ENCODE results near the gene SDS. TPM values are rescaled to one million over a fixed set of nuclear protein-coding genes. Genes with fewer than 3 reads are reported as not detected.

SDS gene
- total RNA-seq, 1 experiment from 2014 or later = not detected

- ChIA-PET RAD21 (ENCODE audit: low non-redundant PET in 1 of 2, low total read pairs in 2 of 2, uncharacterized antibody in 2 of 2, unreplicated experiment in 2 of 2) (no interaction called here), CTCF (no interaction called here), POLR2A (no interaction called here)
- Histone ChIP-seq H3K9ac (ENCODE audit: low read length) (no peak overlapping the region), H3K4me1 (ENCODE audit: control insufficient read depth in 1 of 2, insufficient read depth in 2 of 2, low read length in 2 of 2) (no peaks in the 10 kb centered on the region), H4K20me1 (ENCODE audit: insufficient read depth) (no peaks in the 10 kb centered on the region), H3K79me2 (ENCODE audit: insufficient read depth, low read length) (no peaks in the 10 kb centered on the region), H3K36me3 (ENCODE audit: control insufficient read depth in 1 of 2, insufficient read depth in 2 of 2, low read length in 2 of 2) (peaks cover 4 to 5% of the 10 kb centered on the region in 2 experiments; a peak in 3 of 4 replicates), H3K4me2 (ENCODE audit: low read length) (no peak overlapping the region), H3K9me2 (ENCODE audit: insufficient read depth) (no peaks in the 10 kb centered on the region), H3K4me3 (replicated peaks in 1 of 2; ENCODE audit: low read depth in 1 of 2, low read length in 2 of 2) (no peak overlapping the region), H2AFZ (ENCODE audit: low read depth, low read length, poor library complexity, severe bottlenecking) (no peak overlapping the region), H3K9me3 (ENCODE audit: control insufficient read depth in 1 of 2, insufficient read depth in 1 of 2, low read depth in 1 of 2, low read length in 2 of 2) (no peaks in the 10 kb centered on the region), H3K27ac (ENCODE audit: low read depth, low read length) (no peak overlapping the region), H3K27me3 (ENCODE audit: insufficient read depth, low read length) (no peaks in the 10 kb centered on the region)
- no TSS peak for BruUV-seq (replicated peaks)
- DNase-seq (ENCODE audit: low read depth, low spot score) (no peak), ATAC-seq (no peak)
- intact Hi-C loops (cut with micrococcal nuclease) = no loop called here
- no peak for TF ChIP-seq POLR2A (IDR thresholded peaks at IDR 0.05; ENCODE audit: borderline replicate concordance, extremely low read depth, insufficient read depth, insufficient read length)
Measured at GRCh38 chr12:113388351-113388750, 15.3 kb downstream of the SDS start.

GRCh38 chr12:113387631-113388030 is 16.1 kb downstream of the SDS start:
- DNase-seq (ENCODE audit: low read depth, low spot score) (no peak), ATAC-seq (no peak)
- intact Hi-C loops (cut with micrococcal nuclease) = no loop called here
- Histone ChIP-seq H3K27me3 (ENCODE audit: insufficient read depth, low read length) (no peaks in the 10 kb centered on the region), H3K79me2 (ENCODE audit: insufficient read depth, low read length) (no peaks in the 10 kb centered on the region), H2AFZ (ENCODE audit: low read depth, low read length, poor library complexity, severe bottlenecking) (no peak overlapping the region), H3K36me3 (ENCODE audit: control insufficient read depth in 1 of 2, insufficient read depth in 2 of 2, low read length in 2 of 2) (peaks cover 4 to 5% of the 10 kb centered on the region in 2 experiments; a peak in 3 of 4 replicates), H3K4me3 (replicated peaks in 1 of 2; ENCODE audit: low read depth in 1 of 2, low read length in 2 of 2) (no peak overlapping the region), H4K20me1 (ENCODE audit: insufficient read depth) (no peaks in the 10 kb centered on the region), H3K9me2 (ENCODE audit: insufficient read depth) (no peaks in the 10 kb centered on the region), H3K9me3 (ENCODE audit: control insufficient read depth in 1 of 2, insufficient read depth in 1 of 2, low read depth in 1 of 2, low read length in 2 of 2) (no peaks in the 10 kb centered on the region), H3K27ac (ENCODE audit: low read depth, low read length) (no peak overlapping the region), H3K4me2 (ENCODE audit: low read length) (no peak overlapping the region), H3K4me1 (ENCODE audit: control insufficient read depth in 1 of 2, insufficient read depth in 2 of 2, low read length in 2 of 2) (no peaks in the 10 kb centered on the region), H3K9ac (ENCODE audit: low read length) (no peak overlapping the region)
- TF ChIP-seq SRF (IDR thresholded peaks at IDR 0.05; ENCODE audit: low read depth) (no peak), POLR2A (IDR thresholded peaks at IDR 0.05; ENCODE audit: borderline replicate concordance, extremely low read depth, insufficient read depth, insufficient read length) (no peak), EZH2phosphoT487 (IDR thresholded peaks at IDR 0.05; ENCODE audit: borderline replicate concordance) (no peak), ZBTB33 (IDR thresholded peaks at IDR 0.05; ENCODE audit: extremely low read depth, insufficient replicate concordance, low read length) (no peak), RAD21 (IDR thresholded peaks at IDR 0.05; ENCODE audit: low read depth) (no peak), JUND (IDR thresholded peaks at IDR 0.05) (no peak), EGR1 (IDR thresholded peaks at IDR 0.05; ENCODE audit: low read depth) (no peak), MAX (IDR thresholded peaks at IDR 0.05) (no peak), CTCF (IDR thresholded peaks at IDR 0.05 in 2 of 3, conservative IDR thresholded peaks at IDR 0.05 in 1 of 3; ENCODE audit: borderline replicate concordance in 1 of 3, insufficient read depth in 1 of 3, low read depth in 2 of 3, low read length in 2 of 3) (no peak), ZNF274 (IDR thresholded peaks at IDR 0.05; ENCODE audit: low read depth, low read length) (no peak), CBX3 (IDR thresholded peaks at IDR 0.05; ENCODE audit: low read depth) (no peak), ELF1 (IDR thresholded peaks at IDR 0.05; ENCODE audit: borderline replicate concordance, low read depth) (no peak), FOSL1 (IDR thresholded peaks at IDR 0.05; ENCODE audit: low read depth) (no peak), YY1 (IDR thresholded peaks at IDR 0.05; ENCODE audit: extremely low read depth, insufficient replicate concordance, low read depth, low read length) (no peak), ZFX (IDR thresholded peaks at IDR 0.05) (no peak)
- CTCF ChIA-PET = no interaction called here
- RAD21 ChIA-PET (ENCODE audit: low non-redundant PET in 1 of 2, low total read pairs in 2 of 2, uncharacterized antibody in 2 of 2, unreplicated experiment in 2 of 2) = no interaction called here
- POLR2A ChIA-PET = no interaction called here
- no TSS peak for BruUV-seq (replicated peaks)

Measured in HCT116 (cell line).